Panc1 (cell line): Measurements from ENCODE around the gene DOP1A.

Experiments used
- POLR2AphosphoS5 ChIP-seq: IDR thresholded peaks from 2 replicates; pipeline ENCODE4 v1.6.1; 2012; ENCODE audit warnings: mild to moderate bottlenecking, low read depth, low read length, moderate library complexity
- REST ChIP-seq, 2 experiments: IDR thresholded peaks; 2 replicates each; pipeline ENCODE4 v1.6.1; 2011 to 2012; ENCODE audit warnings: low read depth in 2 of 2, control low read depth in 1 of 2, low read length in 1 of 2, mild to moderate bottlenecking in 1 of 2, moderate library complexity in 1 of 2; ENCODE audit not compliant: insufficient read depth in 1 of 2
- SIN3A ChIP-seq: IDR thresholded peaks from 2 replicates; pipeline ENCODE4 v1.6.1; 2012; ENCODE audit warnings: low read depth, mild to moderate bottlenecking, low read length, moderate library complexity, borderline replicate concordance; ENCODE audit not compliant: insufficient read depth
- TCF7L2 ChIP-seq: IDR thresholded peaks from 2 replicates; pipeline ENCODE4 v1.6.1; 2011; ENCODE audit warnings: mild to moderate bottlenecking, low read depth, low read length, inconsistent platforms
- TF ChIP-seq, protein P1 (sequence below): fragments of 450-650 bp; IDR thresholded peaks from 2 replicates; pipeline ENCODE4 v1.5.1; 2017; ENCODE audit warnings: mild to moderate bottlenecking

- TF ChIP-seq, protein P1, sequence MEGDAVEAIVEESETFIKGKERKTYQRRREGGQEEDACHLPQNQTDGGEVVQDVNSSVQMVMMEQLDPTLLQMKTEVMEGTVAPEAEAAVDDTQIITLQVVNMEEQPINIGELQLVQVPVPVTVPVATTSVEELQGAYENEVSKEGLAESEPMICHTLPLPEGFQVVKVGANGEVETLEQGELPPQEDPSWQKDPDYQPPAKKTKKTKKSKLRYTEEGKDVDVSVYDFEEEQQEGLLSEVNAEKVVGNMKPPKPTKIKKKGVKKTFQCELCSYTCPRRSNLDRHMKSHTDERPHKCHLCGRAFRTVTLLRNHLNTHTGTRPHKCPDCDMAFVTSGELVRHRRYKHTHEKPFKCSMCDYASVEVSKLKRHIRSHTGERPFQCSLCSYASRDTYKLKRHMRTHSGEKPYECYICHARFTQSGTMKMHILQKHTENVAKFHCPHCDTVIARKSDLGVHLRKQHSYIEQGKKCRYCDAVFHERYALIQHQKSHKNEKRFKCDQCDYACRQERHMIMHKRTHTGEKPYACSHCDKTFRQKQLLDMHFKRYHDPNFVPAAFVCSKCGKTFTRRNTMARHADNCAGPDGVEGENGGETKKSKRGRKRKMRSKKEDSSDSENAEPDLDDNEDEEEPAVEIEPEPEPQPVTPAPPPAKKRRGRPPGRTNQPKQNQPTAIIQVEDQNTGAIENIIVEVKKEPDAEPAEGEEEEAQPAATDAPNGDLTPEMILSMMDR = no peak
- TF ChIP-seq REST (IDR thresholded peaks at IDR 0.05; ENCODE audit: insufficient read depth in 1 of 2, low read depth in 2 of 2, low read length in 1 of 2) (no peak), POLR2AphosphoS5 (no peak), SIN3A (no peak), TCF7L2 (no peak)
These were observed 2.2 kb downstream of the DOP1A start for GRCh38 chr6:83069633-83070032.
